Testis (tissue), 2 donors: ENCODE data around the gene BCAT1.

Experiments
- POLR2A ChIP-seq: fragments of 450-650 bp; IDR thresholded peaks from one replicate; pipeline ENCODE4 v1.6.1; 2017; ENCODE audit warnings: antibody characterized with exemption, mild to moderate bottlenecking, moderate library complexity
- TF ChIP-seq, protein P1 (sequence below), 3 experiments: fragments of 450-650 bp in 2 of 3; fragments of 200-600 bp in 1 of 3; sonication (generic) in 1 of 3; IDR thresholded peaks; one replicate each; pipeline ENCODE4 v1.5.1; 2016 to 2019; ENCODE audit warnings: antibody characterized with exemption in 3 of 3, mild to moderate bottlenecking in 2 of 3, moderate library complexity in 1 of 3

GRCh38 chr12:24947541-24948419, 1.1 kb downstream of the BCAT1 start:
- TF ChIP-seq POLR2A = no peak
- TF ChIP-seq, protein P1, sequence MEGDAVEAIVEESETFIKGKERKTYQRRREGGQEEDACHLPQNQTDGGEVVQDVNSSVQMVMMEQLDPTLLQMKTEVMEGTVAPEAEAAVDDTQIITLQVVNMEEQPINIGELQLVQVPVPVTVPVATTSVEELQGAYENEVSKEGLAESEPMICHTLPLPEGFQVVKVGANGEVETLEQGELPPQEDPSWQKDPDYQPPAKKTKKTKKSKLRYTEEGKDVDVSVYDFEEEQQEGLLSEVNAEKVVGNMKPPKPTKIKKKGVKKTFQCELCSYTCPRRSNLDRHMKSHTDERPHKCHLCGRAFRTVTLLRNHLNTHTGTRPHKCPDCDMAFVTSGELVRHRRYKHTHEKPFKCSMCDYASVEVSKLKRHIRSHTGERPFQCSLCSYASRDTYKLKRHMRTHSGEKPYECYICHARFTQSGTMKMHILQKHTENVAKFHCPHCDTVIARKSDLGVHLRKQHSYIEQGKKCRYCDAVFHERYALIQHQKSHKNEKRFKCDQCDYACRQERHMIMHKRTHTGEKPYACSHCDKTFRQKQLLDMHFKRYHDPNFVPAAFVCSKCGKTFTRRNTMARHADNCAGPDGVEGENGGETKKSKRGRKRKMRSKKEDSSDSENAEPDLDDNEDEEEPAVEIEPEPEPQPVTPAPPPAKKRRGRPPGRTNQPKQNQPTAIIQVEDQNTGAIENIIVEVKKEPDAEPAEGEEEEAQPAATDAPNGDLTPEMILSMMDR (IDR thresholded peaks at IDR 0.05) = no peak
